Heart right ventricle (tissue), 16 donors: ENCODE results near the gene GPBP1. TPM values are rescaled to one million over a fixed set of nuclear protein-coding genes. Genes with fewer than 3 reads are reported as not detected.

Experiments
- ATAC-seq, 8 donors: fragments of 200-7000 bp; cut with Tn5 transposase; one replicate each; pipeline ENCODE4 v1.9.1; 2020; ENCODE audit warnings: mild to moderate bottlenecking in 8 of 8, moderate library complexity in 8 of 8, moderate number of reproducible peaks in 1 of 8
- DNase-seq, 2 donors: peaks; one replicate each; pipeline ENCODE4 v3.0.0-alpha.2; 2020
- H3K27ac ChIP-seq, 10 donors: fragments of 200-600 bp; sonication (generic) in 2 of 10; one replicate each; pipeline versions ENCODE4 v1.5.0 to v1.8.0; 2020 to 2022; ENCODE audit warnings: mild to moderate bottlenecking in 3 of 10
- H3K27me3 ChIP-seq, 7 donors: fragments of 200-600 bp; one replicate each; pipeline ENCODE4 v1.8.0; 2021 to 2022; ENCODE audit warnings: mild to moderate bottlenecking in 2 of 7
- H3K36me3 ChIP-seq, 9 donors: fragments of 200-600 bp; sonication (generic) in 1 of 9; one replicate each; pipeline versions ENCODE4 v1.5.0 to v1.8.0; 2020 to 2022; ENCODE audit warnings: mild to moderate bottlenecking in 2 of 9
- H3K4me1 ChIP-seq, 9 donors: fragments of 200-600 bp; sonication (generic) in 1 of 9; one replicate each; pipeline versions ENCODE4 v1.5.0 to v1.8.0; 2020 to 2022; ENCODE audit warnings: mild to moderate bottlenecking in 4 of 9
- H3K4me3 ChIP-seq, 10 donors: fragments of 200-600 bp; sonication (generic) in 2 of 10; one replicate each; pipeline versions ENCODE4 v1.5.0 to v1.8.0; 2020 to 2022; ENCODE audit warnings: mild to moderate bottlenecking in 7 of 10, moderate library complexity in 2 of 10
- H3K9me3 ChIP-seq, 11 donors: fragments of 200-600 bp in 10 of 11; sonication (generic) in 2 of 11; one replicate each; pipeline versions ENCODE4 v1.5.0 to v1.8.0; 2013 to 2022; ENCODE audit warnings: mild to moderate bottlenecking in 2 of 11, control low read depth in 1 of 11, moderate library complexity in 1 of 11
- CTCF ChIP-seq, 9 donors: fragments of 200-600 bp; sonication (generic) in 2 of 9; IDR thresholded peaks; one replicate each; pipeline versions ENCODE4 v1.5.0 to v1.8.0; 2021 to 2022; ENCODE audit warnings: antibody characterized with exemption in 9 of 9, mild to moderate bottlenecking in 5 of 9, moderate library complexity in 1 of 9
- WGBS, 2 donors: extraction: QIAGEN DNeasy Blood & Tissue Kit; methylation state at CpG; one replicate each; pipeline ENCODE4 v1.1.7; 2013; ENCODE audit warnings: inconsistent platforms in 1 of 2; 5-methylcytosine and 5-hydroxymethylcytosine counted together
- intact Hi-C, 10 donors: fragments of 100-400 bp; cut with DNase I; formaldehyde crosslinking; loops; one replicate each; pipeline versions ENCODE4 v1.11.1 to v1.14.2; 2022
- polyA plus RNA-seq, 2 donors: library from polyadenylated mRNA; stranded (reverse); fragments of 200-250 nt; gene quantifications; one replicate each; pipeline ENCODE4 v1.2.3, GENCODE V29; 2013
- total RNA-seq, 10 donors: library from RNA; stranded (reverse); fragmentation: NEBNext Ultra II Directional in 3 of 10; extraction: Animal tissue kit (Norgen Biotek cat#: 25700) in 3 of 10; gene quantifications; one replicate each; pipeline versions ENCODE4 v1.2.1 to v1.2.4, GENCODE V29; 2021 to 2023
- donor health status: Arrhythmogenic right ventricular cardiomyopathy.
- donor health status: ischemic (EF 13 %, LVEDD 7.1; RV severe dilation, severe dysfunction).
- donor health status: healthy with polysubstance abuse.
- donor health status: DM: no; HTN: yes; CAD: no.
- donor health status: DM: no; HTN: no; CAD: no.
- donor health status: ischemic (EF 25% LVEDD 6.9; RV normal size, moderate dysfunction).
- donor health status: ischemic (EF 25% LVEDD 5.7; RV mildly dilated, moderate dysfunction).
- donor health status: healthy.
- donor health status: DM: yes; HTN: yes; CAD: no.
- donor health status: Ischemic cardiomyopathy.
- donor health status: ischemic (EF 35%, LVEDD 5.7; RV mildly dilated, moderate dysfunction).
- donor health status: nonischemic (EF 11% LVEDD 7.7; RV severe dilation, severe dysfunction).
- donor health status: DM: yes; HTN: yes; CAD: no.
- donor health status: PGD.
- donor health status: ischemic (EF 29% LVEDD 5.4; RV normal size, mild dysfunction).
- donor health status: nonischemic (EF 23%, LVEDD 6.1; RV moderate dilation, normal function).

The GPBP1 gene
- total and polyA plus RNA-seq, 12 donors = 40.1 to 69.3 (median 51.0) TPM

GRCh38 chr5:57207007-57207653, 33.3 kb downstream of the GPBP1 start:
- no peak for TF ChIP-seq CTCF (IDR thresholded peaks at IDR 0.05)
- Histone ChIP-seq H3K36me3 (peaks cover 0 to 2% (median 0%) of the 10 kb centered on the region in 9 donors), H3K4me3 (no peak overlapping the region), H3K4me1 (peaks cover 4 to 83% (median 66%) of the 10 kb centered on the region in 9 donors), H3K9me3 (peaks cover 0 to 5% (median 0%) of the 10 kb centered on the region in 11 donors), H3K27ac (peak overlapping the region; percentile 36 to 92 (median 69)), H3K27me3 (no peaks in the 10 kb centered on the region)
- no peak for DNase-seq
- ATAC-seq = peak in 4 of 8 donors; percentile 32 to 50 (median 43)
- WGBS, 2 donors = 64 to 70% methylated on average over 7 of the region's 7 CpGs
- intact Hi-C loops = loop anchor here in 2 of 10 donors (5.0 kb wide), 1 partner anchor 35 kb away; the partner anchor contains the start of gene GPBP1 (in 2 of the 2)

DNA sequence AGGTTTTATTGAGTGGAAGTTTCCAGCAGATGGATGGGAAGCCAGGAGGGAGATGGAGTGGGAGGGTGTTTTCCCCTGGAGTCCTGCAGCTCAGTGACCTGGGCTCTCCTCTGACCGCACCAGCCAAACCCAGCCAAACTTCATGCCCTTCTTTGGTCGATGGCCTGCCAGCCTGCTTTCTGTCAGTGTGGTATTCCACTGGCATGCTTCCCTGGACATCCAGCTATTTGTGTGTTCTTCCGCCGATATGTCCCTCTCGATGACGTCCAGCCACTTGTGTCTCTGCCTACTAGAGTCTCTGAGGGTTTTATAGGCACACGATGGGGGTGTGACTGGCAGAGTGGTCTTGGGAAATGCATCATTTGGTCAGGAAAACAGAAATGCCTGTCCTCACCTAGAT, 33.8 kb downstream of the GPBP1 start:
- ATAC-seq (peak; percentile 87 to 97 (median 96)), DNase-seq (peak; percentile 65 to 82)
- Histone ChIP-seq H3K4me1 (peaks cover 4 to 79% (median 60%) of the 10 kb centered on the region in 9 donors), H3K9me3 (peaks cover 0 to 5% (median 0%) of the 10 kb centered on the region in 11 donors), H3K4me3 (no peak overlapping the region), H3K27ac (peak overlapping the region; percentile 36 to 92 (median 76)), H3K36me3 (no peaks in the 10 kb centered on the region), H3K27me3 (no peaks in the 10 kb centered on the region)
- 41 to 65% methylated on average over 7 of the region's 7 CpGs for WGBS, 2 donors
- no peak for TF ChIP-seq CTCF (IDR thresholded peaks at IDR 0.05)
- intact Hi-C loops = loop anchor here in 2 of 10 donors (5.0 kb wide), 1 partner anchor 35 kb away; the partner anchor contains the start of gene GPBP1 (in 2 of the 2)

GRCh38 chr5:57209316-57210040, 35.6 kb downstream of the GPBP1 start:
- WGBS, 2 donors = 51 to 56% methylated on average over 2 of the region's 2 CpGs
- intact Hi-C loops = loop anchor here in 4 of 10 donors (5.0 kb wide), 2 partner anchors 32 to 37 kb away; partner anchors contain the start of gene GPBP1 (in 3 of the 4)
- H3K27ac ChIP-seq = peak overlapping the region in 3 of 10 donors; percentile 72 to 82 (median 76)
- peaks cover 0 to 5% (median 0%) of the 10 kb centered on the region in 11 donors for H3K9me3 ChIP-seq
- no peak for DNase-seq
- no peak overlapping the region for H3K4me3 ChIP-seq
- H3K36me3 ChIP-seq = peaks cover 0 to 9% (median 5%) of the 10 kb centered on the region in 9 donors
- TF ChIP-seq CTCF (IDR thresholded peaks at IDR 0.05) = no peak
- H3K27me3 ChIP-seq = no peaks in the 10 kb centered on the region
- H3K4me1 ChIP-seq = peaks cover 4 to 66% (median 54%) of the 10 kb centered on the region in 9 donors
- ATAC-seq = no peak

DNA sequence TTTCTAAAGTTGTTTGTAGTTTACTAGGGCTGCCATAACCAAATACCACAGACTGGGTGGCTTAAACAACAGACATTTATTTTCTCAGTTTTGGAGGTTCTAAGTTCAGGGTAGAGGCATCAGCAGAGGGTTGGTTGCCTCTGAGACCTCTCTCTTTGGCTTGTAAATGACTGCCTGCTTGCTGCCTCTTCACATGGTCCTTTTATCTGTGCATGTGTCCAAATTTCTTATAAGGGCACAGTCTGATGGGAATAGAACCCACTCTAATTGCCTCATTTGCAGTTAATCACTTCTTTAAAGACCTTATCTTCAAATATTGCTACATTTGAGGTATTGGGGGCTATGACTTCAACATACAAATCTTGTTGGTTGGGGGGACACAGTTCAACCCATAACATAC, 36.8 kb downstream of the GPBP1 start:
- H3K27ac ChIP-seq = peak overlapping the region in 7 of 10 donors; percentile 8 to 29 (median 23)
- peaks cover 0 to 5% (median 0%) of the 10 kb centered on the region in 11 donors for H3K9me3 ChIP-seq
- H3K4me3 ChIP-seq = no peak overlapping the region
- intact Hi-C loops = loop anchor here in 2 of 10 donors (5.0 kb wide), 2 partner anchors 33 to 38 kb away; partner anchors contain the start of gene GPBP1 (in 1 of the 2)
- H3K4me1 ChIP-seq = peaks cover 0 to 59% (median 48%) of the 10 kb centered on the region in 9 donors
- DNase-seq = no peak
- no peaks in the 10 kb centered on the region for H3K27me3 ChIP-seq
- no peak for ATAC-seq
- TF ChIP-seq CTCF (IDR thresholded peaks at IDR 0.05) = no peak
- H3K36me3 ChIP-seq = peaks cover 0 to 20% (median 16%) of the 10 kb centered on the region in 9 donors
